Naive thymus-derived CD8-positive, alpha-beta T cell (primary cell): Measurements from ENCODE around the gene VTA1. TPM values are rescaled to one million over a fixed set of nuclear protein-coding genes. Genes with fewer than 3 reads are reported as not detected.
"Not testable (repeated sequence)": the region's sequence is repeated elsewhere in the genome, so short reads cannot be mapped to it uniquely, and the experiment has no call there.

Experiments used
- ATAC-seq, 2 donors: fragments of 150-1000 bp; cut with Tn5 transposase in 1 of 2; sonication (Bioruptor Pico), chemical (Tn5 transposase) in 1 of 2; 1 replicate in 1 of 2; 2 replicates in 1 of 2; pipeline ENCODE4 v1.10.0; 2021; ENCODE audit warnings: mild to moderate bottlenecking in 2 of 2, moderate library complexity in 2 of 2
- POLR2A ChIA-PET: fragments of 350-600 bp; sonication (Branson Sonifier 250); formaldehyde crosslinking; loops from one replicate; lab custom pipeline; 2021; ENCODE audit warnings: antibody characterized with exemption; lab: Charles Lee
- DNase-seq, 10 donors: peaks; one replicate each; pipeline versions ENCODE4 v3.0.0 to v3.0.0-alpha.2; 2020 to 2022
- H3K27ac Mint-ChIP-seq, 10 donors: one replicate each; pipeline ENCODE4 v1.8.0; 2020 to 2022; ENCODE audit warnings: mild to moderate bottlenecking in 10 of 10, mixed read lengths in 10 of 10, moderate library complexity in 4 of 10, inconsistent platforms in 1 of 10
- H3K27me3 Mint-ChIP-seq, 5 donors: one replicate each; pipeline ENCODE4 v1.8.0; 2021 to 2022; ENCODE audit warnings: mixed read lengths in 5 of 5
- H3K36me3 Mint-ChIP-seq, 3 donors: one replicate each; pipeline ENCODE4 v1.8.0; 2020 to 2022; ENCODE audit warnings: mixed read lengths in 3 of 3, mild to moderate bottlenecking in 2 of 3, inconsistent platforms in 1 of 3
- H3K4me1 Mint-ChIP-seq, 4 donors: one replicate each; pipeline ENCODE4 v1.8.0; 2021 to 2022; ENCODE audit warnings: mixed read lengths in 4 of 4
- H3K4me3 Mint-ChIP-seq, 10 donors: one replicate each; pipeline ENCODE4 v1.8.0; 2020 to 2022; ENCODE audit warnings: mild to moderate bottlenecking in 10 of 10, mixed read lengths in 10 of 10, moderate library complexity in 6 of 10, inconsistent platforms in 1 of 10
- H3K9me3 Mint-ChIP-seq, 9 donors: one replicate each; pipeline ENCODE4 v1.8.0; 2020 to 2022; ENCODE audit warnings: mixed read lengths in 9 of 9, mild to moderate bottlenecking in 3 of 9, inconsistent platforms in 1 of 9, moderate library complexity in 1 of 9
- polyA plus RNA-seq, 3 donors: library from polyadenylated mRNA; unstranded; fragments of 300-500 nt; fragmentation: Illumina TruSeq; gene quantifications; one replicate each; pipeline ENCODE4 v1.2.3, GENCODE V29; 2021
- total RNA-seq, 8 experiments: library from RNA in 2 of 8; stranded (reverse) in 2 of 8; gene quantifications; one replicate each; pipeline ENCODE4 v1.2.3 and lab custom pipeline; 2021 to 2026

VTA1 gene
- total and polyA plus RNA-seq, 5 experiments from 2014 or later = 31.9 to 86.2 (median 40.0) TPM

GRCh38 chr6:142232206-142233044 lies 85.4 kb downstream of the VTA1 start:
- peak; percentile 30 to 87 (median 69) for DNase-seq
- ATAC-seq = peak; percentile 96 to 98
- Mint-ChIP-seq H3K27ac (peak overlapping the region; percentile 71 to 94 (median 87)), H3K4me1 (peaks cover 9 to 27% (median 16%) of the 10 kb centered on the region in 4 donors), H3K4me3 (peak overlapping the region; percentile 56 to 82 (median 74)), H3K9me3 (peaks cover 0 to 16% (median 4%) of the 10 kb centered on the region in 9 donors)
- H3K27me3 Mint-ChIP-seq, H3K36me3 Mint-ChIP-seq: not testable (repeated sequence)
- POLR2A ChIA-PET = interaction anchor here (0.6 to 1.2 kb wide), 4 partner anchors 25 to 155 kb away, joined by 3 to 5 read pairs (median 4); partner anchors contain the start of genes ADGRG6, NMBR and VTA1

GRCh38 chr6:142233945-142234682 lies 87.1 kb downstream of the VTA1 start:
- Mint-ChIP-seq H3K4me1 (peaks cover 9 to 27% (median 16%) of the 10 kb centered on the region in 4 donors), H3K9me3 (peaks cover 0 to 10% (median 0%) of the 10 kb centered on the region in 9 donors), H3K4me3 (no peak overlapping the region), H3K27ac (peak overlapping the region in 2 of 10 donors; percentile 7 to 29), H3K36me3 (no peaks in the 10 kb centered on the region), H3K27me3 (peaks cover 0 to 1% (median 0%) of the 10 kb centered on the region in 5 donors)
- no peak for DNase-seq
- POLR2A ChIA-PET = interaction anchor here (0.6 to 0.9 kb wide), 2 partner anchors 38 to 400 kb away, joined by 4 read pairs; no protein-coding TSS in a partner anchor
- ATAC-seq = no peak

DNA sequence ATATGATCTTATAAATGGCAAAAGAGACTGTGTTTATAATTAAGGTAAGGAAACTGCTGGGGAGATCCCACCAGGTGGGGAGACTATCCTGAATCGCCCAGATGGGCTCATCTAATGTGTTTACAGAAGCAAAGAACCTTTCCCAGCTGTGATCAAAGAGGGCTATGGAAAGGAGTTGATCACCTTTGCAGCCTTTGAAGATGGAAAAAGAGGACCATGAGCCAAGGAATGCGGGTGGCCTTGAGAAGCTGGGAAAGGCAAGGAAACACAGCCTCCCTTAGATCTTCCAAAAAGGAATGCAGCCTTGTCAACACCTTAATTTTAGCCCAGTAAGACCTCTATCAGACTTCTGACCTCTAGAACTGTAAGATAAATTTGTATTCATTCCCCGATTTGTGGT lies 88.2 kb downstream of the VTA1 start:
- ATAC-seq (no peak), DNase-seq (no peak)
- POLR2A ChIA-PET = no interaction called here
- no peak overlapping the region for H3K27ac Mint-ChIP-seq
- peaks cover 9 to 27% (median 16%) of the 10 kb centered on the region in 4 donors for H3K4me1 Mint-ChIP-seq
- H3K36me3 Mint-ChIP-seq = no peaks in the 10 kb centered on the region
- H3K9me3 Mint-ChIP-seq = no peaks in the 10 kb centered on the region
- peaks cover 0 to 1% (median 0%) of the 10 kb centered on the region in 5 donors for H3K27me3 Mint-ChIP-seq
- no peak overlapping the region for H3K4me3 Mint-ChIP-seq

- peaks cover 0 to 1% (median 0%) of the 10 kb centered on the region in 5 donors for H3K27me3 Mint-ChIP-seq
- DNase-seq (no peak), ATAC-seq (no peak)
- no peak overlapping the region for H3K27ac Mint-ChIP-seq
- no peaks in the 10 kb centered on the region for H3K9me3 Mint-ChIP-seq
- POLR2A ChIA-PET = no interaction called here
- no peaks in the 10 kb centered on the region for H3K36me3 Mint-ChIP-seq
- H3K4me1 Mint-ChIP-seq = peaks cover 9 to 27% (median 16%) of the 10 kb centered on the region in 4 donors
- H3K4me3 Mint-ChIP-seq = no peak overlapping the region
These were observed 88.7 kb downstream of the VTA1 start for GRCh38 chr6:142235791-142236190.

- Mint-ChIP-seq H3K27ac (no peak overlapping the region), H3K36me3 (no peaks in the 10 kb centered on the region), H3K9me3 (no peaks in the 10 kb centered on the region), H3K4me3 (no peak overlapping the region), H3K27me3 (peaks cover 0 to 1% (median 0%) of the 10 kb centered on the region in 5 donors), H3K4me1 (peaks cover 9 to 25% (median 16%) of the 10 kb centered on the region in 4 donors)
- DNase-seq (no peak), ATAC-seq (no peak)
- POLR2A ChIA-PET = no interaction called here
These were observed 89.6 kb downstream of the VTA1 start for GRCh38 chr6:142236691-142237090.

- POLR2A ChIA-PET = no interaction called here
- H3K4me3 Mint-ChIP-seq = no peak overlapping the region
- ATAC-seq (no peak), DNase-seq (no peak)
- H3K27me3 Mint-ChIP-seq = peaks cover 0 to 1% (median 0%) of the 10 kb centered on the region in 5 donors
- H3K4me1 Mint-ChIP-seq = peaks cover 0 to 3% (median 1%) of the 10 kb centered on the region in 4 donors
- no peak overlapping the region for H3K27ac Mint-ChIP-seq
- no peaks in the 10 kb centered on the region for H3K36me3 Mint-ChIP-seq
- no peaks in the 10 kb centered on the region for H3K9me3 Mint-ChIP-seq
These were observed 91.8 kb downstream of the VTA1 start for GRCh38 chr6:142238881-142239280.

GRCh38 chr6:142240179-142240578 lies 93.1 kb downstream of the VTA1 start:
- POLR2A ChIA-PET = no interaction called here
- H3K4me3 Mint-ChIP-seq = no peak overlapping the region
- DNase-seq (no peak), ATAC-seq (no peak)
- no peaks in the 10 kb centered on the region for H3K36me3 Mint-ChIP-seq
- H3K4me1 Mint-ChIP-seq = no peaks in the 10 kb centered on the region
- no peak overlapping the region for H3K27ac Mint-ChIP-seq
- peaks cover 0 to 4% (median 0%) of the 10 kb centered on the region in 5 donors for H3K27me3 Mint-ChIP-seq
- H3K9me3 Mint-ChIP-seq = no peaks in the 10 kb centered on the region

- ATAC-seq (no peak), DNase-seq (no peak)
- no peak overlapping the region for H3K27ac Mint-ChIP-seq
- peaks cover 0 to 4% (median 0%) of the 10 kb centered on the region in 5 donors for H3K27me3 Mint-ChIP-seq
- H3K9me3 Mint-ChIP-seq = no peaks in the 10 kb centered on the region
- no peak overlapping the region for H3K4me3 Mint-ChIP-seq
- H3K36me3 Mint-ChIP-seq = no peaks in the 10 kb centered on the region
- H3K4me1 Mint-ChIP-seq = no peaks in the 10 kb centered on the region
- POLR2A ChIA-PET = no interaction called here
These were observed 94.0 kb downstream of the VTA1 start for GRCh38 chr6:142241061-142241460.

- no peak for DNase-seq
- POLR2A ChIA-PET = no interaction called here
- no peak for ATAC-seq
These were observed 95.2 kb downstream of the VTA1 start for GRCh38 chr6:142242269-142242668.

DNA sequence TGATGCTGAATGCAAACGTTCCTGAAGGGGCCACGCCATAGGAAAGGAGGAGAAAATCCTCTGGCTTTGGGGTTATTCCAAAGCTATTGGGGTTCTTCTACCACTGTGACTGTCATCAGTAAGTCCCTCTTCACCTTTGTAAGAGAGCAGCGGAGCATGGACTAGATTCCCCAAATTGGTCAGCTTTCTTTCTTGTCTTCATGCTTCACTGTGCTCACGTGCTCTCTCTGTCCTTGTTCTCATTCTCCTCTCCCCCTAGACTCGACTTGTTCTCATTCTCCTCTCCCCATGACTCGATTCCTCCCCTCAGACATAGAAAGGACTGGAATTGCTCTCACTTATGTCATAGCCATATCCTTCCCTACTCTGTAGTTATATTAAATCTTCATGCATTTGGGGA lies 99.9 kb downstream of the VTA1 start:
- Mint-ChIP-seq H3K4me1 (no peaks in the 10 kb centered on the region), H3K27me3 (peaks cover 0 to 4% (median 0%) of the 10 kb centered on the region in 5 donors), H3K4me3 (no peak overlapping the region), H3K9me3 (no peaks in the 10 kb centered on the region), H3K36me3 (no peaks in the 10 kb centered on the region), H3K27ac (no peak overlapping the region)
- DNase-seq (no peak), ATAC-seq (no peak)
- POLR2A ChIA-PET = no interaction called here

More at GRCh38 chr6:142242269-142242668, 95.2 kb downstream of the VTA1 start:
- Mint-ChIP-seq H3K9me3 (no peaks in the 10 kb centered on the region), H3K4me3 (no peak overlapping the region), H3K4me1 (no peaks in the 10 kb centered on the region), H3K27ac (no peak overlapping the region), H3K36me3 (no peaks in the 10 kb centered on the region), H3K27me3 (peaks cover 0 to 4% (median 0%) of the 10 kb centered on the region in 5 donors)

DNA sequence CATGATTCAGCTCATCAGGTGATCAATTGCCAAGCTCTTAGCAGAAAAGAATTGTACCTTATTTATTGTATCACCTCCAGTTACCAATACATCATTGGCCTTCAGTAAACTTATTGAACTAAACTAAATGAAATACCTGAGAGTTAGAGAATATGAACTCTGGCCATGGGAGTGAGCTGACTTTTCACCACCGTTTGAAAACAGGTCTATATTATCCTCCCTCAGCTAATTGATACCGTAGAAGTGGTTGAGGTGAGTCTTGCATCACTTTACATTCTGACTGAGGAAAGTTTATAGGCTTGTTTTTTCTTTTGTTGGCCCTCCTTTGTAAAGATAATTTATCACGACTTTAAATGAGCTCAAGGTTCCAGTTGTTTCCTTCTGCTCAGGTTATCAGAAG lies 102.2 kb downstream of the VTA1 start:
- POLR2A ChIA-PET = no interaction called here
- H3K9me3 Mint-ChIP-seq = no peaks in the 10 kb centered on the region
- peaks cover 0 to 4% (median 2%) of the 10 kb centered on the region in 5 donors for H3K27me3 Mint-ChIP-seq
- H3K4me1 Mint-ChIP-seq = no peaks in the 10 kb centered on the region
- ATAC-seq = no peak
- H3K4me3 Mint-ChIP-seq = no peak overlapping the region
- H3K27ac Mint-ChIP-seq = no peak overlapping the region
- H3K36me3 Mint-ChIP-seq = peaks cover 0 to 4% (median 0%) of the 10 kb centered on the region in 3 donors
- DNase-seq = no peak

DNA sequence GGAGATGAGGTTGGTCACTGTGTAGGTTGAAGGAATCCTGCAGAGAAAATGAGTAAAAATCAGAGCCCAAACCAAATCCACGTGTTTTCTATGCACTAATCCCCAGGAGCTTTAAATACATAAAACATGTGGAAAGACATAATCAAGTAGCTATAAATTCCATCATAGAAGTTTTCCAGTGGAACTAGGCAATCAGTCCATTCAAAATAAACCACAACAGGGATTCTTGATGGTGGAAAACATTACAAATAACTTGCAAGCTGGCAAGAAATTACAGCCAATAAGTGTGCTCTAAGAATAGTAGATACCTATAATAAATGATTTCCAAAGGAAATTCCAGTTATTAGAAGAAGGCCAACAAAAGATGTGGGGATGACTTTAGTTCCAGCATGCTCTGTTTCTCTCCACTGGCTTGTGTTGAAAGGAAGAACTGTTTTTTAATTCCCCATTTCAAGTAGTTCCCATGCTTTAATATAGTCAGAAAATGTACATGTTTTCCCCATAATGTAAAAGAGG lies 104.9 kb downstream of the VTA1 start:
- Mint-ChIP-seq H3K27me3 (peaks cover 0 to 4% (median 2%) of the 10 kb centered on the region in 5 donors), H3K4me1 (peaks cover 0 to 4% (median 2%) of the 10 kb centered on the region in 4 donors), H3K4me3 (no peak overlapping the region), H3K27ac (no peak overlapping the region), H3K9me3 (no peaks in the 10 kb centered on the region), H3K36me3 (peaks cover 0 to 4% (median 0%) of the 10 kb centered on the region in 3 donors)
- no peak for DNase-seq
- POLR2A ChIA-PET = no interaction called here
- ATAC-seq = no peak
